ENCODE data around the gene CUL3. TPM values are rescaled to one million over a fixed set of nuclear protein-coding genes. Genes with fewer than 3 reads are reported as not detected.
"Not testable (repeated sequence)": the region's sequence is repeated elsewhere in the genome, so short reads cannot be mapped to it uniquely, and the experiment has no call there.

CUL3 gene
- total RNA-seq, 1 donor from 2014 or later, result 95.5 TPM

DNA sequence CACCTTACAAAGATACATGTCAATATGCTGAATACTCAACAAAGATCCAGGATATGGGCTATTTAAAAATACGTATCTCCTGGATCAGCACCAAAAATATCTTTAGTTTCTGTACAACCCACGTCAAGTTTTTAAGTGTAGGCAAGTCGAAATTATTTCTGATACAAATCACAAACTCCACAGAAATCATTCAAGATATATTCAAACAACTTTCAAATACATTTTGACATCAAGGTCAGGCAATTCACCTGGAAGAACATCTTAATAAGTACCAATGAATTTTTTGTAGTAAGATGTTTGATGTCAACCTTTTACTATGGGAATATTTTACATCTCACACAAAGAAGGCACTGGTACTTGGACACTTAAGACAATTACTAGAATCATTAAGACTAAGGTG, 86.2 kb downstream of the CUL3 start:
- no peaks in the 10 kb centered on the region for H4K20me1 ChIP-seq (ENCODE audit: insufficient read depth, low read length)
- Mint-ChIP-seq H3K9me3 (ENCODE audit: unreplicated experiment) (no peaks in the 10 kb centered on the region), H3K27me3 (ENCODE audit: low read depth, unreplicated experiment) (no peaks in the 10 kb centered on the region), H3K27ac (ENCODE audit: unreplicated experiment) (no peak overlapping the region), H3K36me3 (ENCODE audit: low read depth, unreplicated experiment) (peaks cover 10% of the 10 kb centered on the region), H3K4me3 (ENCODE audit: unreplicated experiment) (no peak overlapping the region), H3K4me1 (ENCODE audit: low read depth, unreplicated experiment) (no peaks in the 10 kb centered on the region)
- no peaks in the 10 kb centered on the region for H3K27me3 ChIP-seq (ENCODE audit: insufficient read depth, low read length)
- DNase-seq (ENCODE audit: low read depth) (no peak), FAIRE-seq (no peak)
- no peak overlapping the region for H3K4me3 ChIP-seq (ENCODE audit: insufficient read depth, low read depth, low read length)
- H3K4me1 ChIP-seq (ENCODE audit: insufficient read depth, low read length), result no peaks in the 10 kb centered on the region
- no peaks in the 10 kb centered on the region for H3K79me2 ChIP-seq (ENCODE audit: insufficient read depth, low read length)
- H3K9ac ChIP-seq (ENCODE audit: low read length), result no peak overlapping the region
- H2AFZ ChIP-seq (ENCODE audit: low read depth, low read length), result no peak overlapping the region
- H3K4me2 ChIP-seq (ENCODE audit: low read length), result no peak overlapping the region
- no peak overlapping the region for H3K27ac ChIP-seq (ENCODE audit: low read depth, low read length)
- TF ChIP-seq EZH2 (IDR thresholded peaks at IDR 0.05; ENCODE audit: insufficient read depth, low read length), result no peak
- TF ChIP-seq, protein P1, sequence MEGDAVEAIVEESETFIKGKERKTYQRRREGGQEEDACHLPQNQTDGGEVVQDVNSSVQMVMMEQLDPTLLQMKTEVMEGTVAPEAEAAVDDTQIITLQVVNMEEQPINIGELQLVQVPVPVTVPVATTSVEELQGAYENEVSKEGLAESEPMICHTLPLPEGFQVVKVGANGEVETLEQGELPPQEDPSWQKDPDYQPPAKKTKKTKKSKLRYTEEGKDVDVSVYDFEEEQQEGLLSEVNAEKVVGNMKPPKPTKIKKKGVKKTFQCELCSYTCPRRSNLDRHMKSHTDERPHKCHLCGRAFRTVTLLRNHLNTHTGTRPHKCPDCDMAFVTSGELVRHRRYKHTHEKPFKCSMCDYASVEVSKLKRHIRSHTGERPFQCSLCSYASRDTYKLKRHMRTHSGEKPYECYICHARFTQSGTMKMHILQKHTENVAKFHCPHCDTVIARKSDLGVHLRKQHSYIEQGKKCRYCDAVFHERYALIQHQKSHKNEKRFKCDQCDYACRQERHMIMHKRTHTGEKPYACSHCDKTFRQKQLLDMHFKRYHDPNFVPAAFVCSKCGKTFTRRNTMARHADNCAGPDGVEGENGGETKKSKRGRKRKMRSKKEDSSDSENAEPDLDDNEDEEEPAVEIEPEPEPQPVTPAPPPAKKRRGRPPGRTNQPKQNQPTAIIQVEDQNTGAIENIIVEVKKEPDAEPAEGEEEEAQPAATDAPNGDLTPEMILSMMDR (IDR thresholded peaks at IDR 0.05; ENCODE audit: insufficient read depth, low read depth, low read length), result no peak
- peaks cover 53% of the 10 kb centered on the region for H3K36me3 ChIP-seq (ENCODE audit: insufficient read depth, low read length)
- H3K9me3 ChIP-seq (ENCODE audit: insufficient read depth, low read depth, low read length), result no peaks in the 10 kb centered on the region

DNA sequence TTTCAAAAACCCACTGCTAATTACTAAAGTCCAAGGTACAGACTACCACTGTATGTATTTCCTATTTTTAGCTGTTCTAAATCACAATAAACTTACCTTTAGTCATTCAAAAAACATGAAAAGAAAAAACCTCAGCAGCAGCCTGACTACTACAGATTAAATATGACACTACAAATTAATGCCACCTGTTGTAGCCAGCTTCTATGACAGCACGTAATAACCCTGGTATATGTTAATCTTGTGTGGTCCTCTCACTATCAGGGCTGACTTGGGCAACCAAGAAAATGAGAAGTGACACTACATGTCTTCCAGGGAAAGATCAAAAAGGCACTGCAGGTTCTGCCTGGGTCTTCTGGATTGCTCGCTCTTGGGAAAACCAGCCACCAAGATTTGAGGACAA, 92.6 kb downstream of the CUL3 start:
- no peak for FAIRE-seq
- H3K9me3 ChIP-seq (ENCODE audit: insufficient read depth, low read depth, low read length), result no peaks in the 10 kb centered on the region
- H3K27ac ChIP-seq (ENCODE audit: low read depth, low read length), result no peak overlapping the region
- no peaks in the 10 kb centered on the region for H3K27me3 ChIP-seq (ENCODE audit: insufficient read depth, low read length)
- no peak overlapping the region for H3K4me2 ChIP-seq (ENCODE audit: low read length)
- peaks cover 25% of the 10 kb centered on the region for H3K36me3 ChIP-seq (ENCODE audit: insufficient read depth, low read length)
- H3K4me3 ChIP-seq (ENCODE audit: insufficient read depth, low read depth, low read length), result no peak overlapping the region
- H3K4me1 ChIP-seq (ENCODE audit: insufficient read depth, low read length), result no peaks in the 10 kb centered on the region
- H3K27me3 Mint-ChIP-seq (ENCODE audit: low read depth, unreplicated experiment), result no peaks in the 10 kb centered on the region
- no peak overlapping the region for H3K27ac Mint-ChIP-seq (ENCODE audit: unreplicated experiment)
- no peak overlapping the region for H2AFZ ChIP-seq (ENCODE audit: low read depth, low read length)
- no peaks in the 10 kb centered on the region for H3K4me1 Mint-ChIP-seq (ENCODE audit: low read depth, unreplicated experiment)
- H3K79me2 ChIP-seq (ENCODE audit: insufficient read depth, low read length), result peaks cover 38% of the 10 kb centered on the region
- peaks cover 8% of the 10 kb centered on the region for H3K9me3 Mint-ChIP-seq (ENCODE audit: unreplicated experiment)
- TF ChIP-seq, protein P1 (IDR thresholded peaks at IDR 0.05; ENCODE audit: insufficient read depth, low read depth, low read length), result no peak
- no peak for TF ChIP-seq EZH2 (IDR thresholded peaks at IDR 0.05; ENCODE audit: insufficient read depth, low read length)
- H3K9ac ChIP-seq (ENCODE audit: low read length), result no peak overlapping the region
- peaks cover 5% of the 10 kb centered on the region for H4K20me1 ChIP-seq (ENCODE audit: insufficient read depth, low read length)
- no peak for DNase-seq (ENCODE audit: low read depth)
- peaks cover 28% of the 10 kb centered on the region for H3K36me3 Mint-ChIP-seq (ENCODE audit: low read depth, unreplicated experiment)
- H3K4me3 Mint-ChIP-seq (ENCODE audit: unreplicated experiment), result no peak overlapping the region

DNA sequence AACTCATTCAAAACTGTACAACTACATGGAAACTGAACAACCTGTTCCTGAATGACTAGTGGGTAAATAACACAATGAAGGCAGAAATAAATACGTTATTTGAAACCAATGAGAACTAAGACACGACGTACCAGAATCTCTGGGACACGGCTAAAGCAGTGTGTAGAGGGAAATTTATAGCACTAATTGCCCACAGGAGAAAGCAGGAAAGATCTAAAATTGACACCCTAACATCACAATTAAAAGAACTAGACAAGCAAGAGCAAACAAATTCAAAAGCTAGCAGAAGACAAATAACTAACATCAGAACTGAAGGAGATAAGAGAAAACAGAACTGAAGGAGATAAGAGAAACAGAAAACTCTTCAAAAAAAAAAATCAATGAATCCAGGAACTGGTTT, 97.2 kb downstream of the CUL3 start:
- H3K9me3 ChIP-seq (ENCODE audit: insufficient read depth, low read depth, low read length); H3K9ac ChIP-seq (ENCODE audit: low read length); H2AFZ ChIP-seq (ENCODE audit: low read depth, low read length); FAIRE-seq; DNase-seq (ENCODE audit: low read depth); H3K36me3 ChIP-seq (ENCODE audit: insufficient read depth, low read length); H4K20me1 ChIP-seq (ENCODE audit: insufficient read depth, low read length); H3K27ac ChIP-seq (ENCODE audit: low read depth, low read length); H3K4me3 Mint-ChIP-seq (ENCODE audit: unreplicated experiment); H3K27ac Mint-ChIP-seq (ENCODE audit: unreplicated experiment); H3K27me3 ChIP-seq (ENCODE audit: insufficient read depth, low read length); H3K4me3 ChIP-seq (ENCODE audit: insufficient read depth, low read depth, low read length); H3K27me3 Mint-ChIP-seq (ENCODE audit: low read depth, unreplicated experiment); H3K4me2 ChIP-seq (ENCODE audit: low read length): not testable (repeated sequence)
- Histone ChIP-seq H3K79me2 (ENCODE audit: insufficient read depth, low read length) (peaks cover 60% of the 10 kb centered on the region), H3K4me1 (ENCODE audit: insufficient read depth, low read length) (peaks cover 16% of the 10 kb centered on the region)
- H3K36me3 Mint-ChIP-seq (ENCODE audit: low read depth, unreplicated experiment), result peaks cover 31% of the 10 kb centered on the region
- peaks cover 18% of the 10 kb centered on the region for H3K4me1 Mint-ChIP-seq (ENCODE audit: low read depth, unreplicated experiment)
- peaks cover 14% of the 10 kb centered on the region for H3K9me3 Mint-ChIP-seq (ENCODE audit: unreplicated experiment)

DNA sequence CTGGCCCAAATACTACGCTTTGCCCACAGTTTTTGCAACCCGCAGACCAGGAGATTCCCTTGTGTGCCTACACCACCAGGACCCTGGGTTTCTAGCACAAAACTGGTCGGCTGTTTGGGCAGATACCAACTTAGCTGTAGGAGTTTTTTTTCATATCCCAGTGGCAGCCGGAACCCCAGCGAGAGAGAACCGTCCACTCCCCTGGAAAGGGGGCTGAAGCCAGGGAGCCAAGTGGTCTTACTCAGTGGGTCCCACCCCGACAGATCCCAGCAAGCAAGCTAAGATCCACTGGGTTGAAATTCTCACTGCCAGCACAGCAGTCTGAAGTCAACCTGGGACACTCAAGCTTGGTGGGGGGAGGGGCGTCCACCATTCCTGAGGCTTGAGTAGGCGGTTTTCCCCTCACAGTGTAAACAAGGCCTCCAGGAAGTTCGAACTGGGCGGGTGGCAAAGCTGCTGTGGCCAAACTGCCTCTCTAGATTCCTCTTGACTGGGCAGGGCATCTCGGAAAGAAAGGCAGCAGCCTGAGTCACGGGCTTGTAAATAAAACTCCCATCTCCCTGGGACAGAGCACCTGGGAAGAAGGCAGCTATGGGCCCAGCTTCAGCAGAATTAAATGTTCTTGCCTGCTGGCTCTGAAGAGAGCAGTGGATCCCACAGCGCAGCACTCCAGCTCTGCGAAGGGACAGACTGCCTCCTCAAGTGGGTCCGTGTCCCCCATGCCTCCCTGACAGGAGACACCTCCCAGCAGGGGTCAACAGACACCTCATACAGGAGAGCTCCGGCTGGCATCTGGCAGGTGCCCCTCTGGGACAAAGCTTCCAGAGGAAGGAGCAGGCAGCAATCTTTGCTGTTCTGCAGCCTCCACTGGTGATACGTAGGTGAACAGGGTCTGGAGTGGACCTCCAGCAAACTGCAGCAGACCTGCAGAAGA, 99.8 kb downstream of the CUL3 start:
- peaks cover 16% of the 10 kb centered on the region for H3K4me1 ChIP-seq (ENCODE audit: insufficient read depth, low read length)
- H3K36me3 ChIP-seq (ENCODE audit: insufficient read depth, low read length); H3K4me3 ChIP-seq (ENCODE audit: insufficient read depth, low read depth, low read length); H4K20me1 ChIP-seq (ENCODE audit: insufficient read depth, low read length); H3K9me3 ChIP-seq (ENCODE audit: insufficient read depth, low read depth, low read length); H2AFZ ChIP-seq (ENCODE audit: low read depth, low read length); H3K27me3 Mint-ChIP-seq (ENCODE audit: low read depth, unreplicated experiment); H3K4me3 Mint-ChIP-seq (ENCODE audit: unreplicated experiment); H3K27me3 ChIP-seq (ENCODE audit: insufficient read depth, low read length): not testable (repeated sequence)
- peaks cover 18% of the 10 kb centered on the region for H3K4me1 Mint-ChIP-seq (ENCODE audit: low read depth, unreplicated experiment)
- H3K79me2 ChIP-seq (ENCODE audit: insufficient read depth, low read length), result peaks cover 50% of the 10 kb centered on the region
- DNase-seq (ENCODE audit: low read depth), result peak; percentile 95
- H3K9me3 Mint-ChIP-seq (ENCODE audit: unreplicated experiment), result peaks cover 14% of the 10 kb centered on the region
- H3K27ac ChIP-seq (ENCODE audit: low read depth, low read length), result peak overlapping the region; percentile 80
- peak overlapping the region; percentile 56 for H3K9ac ChIP-seq (ENCODE audit: low read length)
- peak; percentile 29 for FAIRE-seq
- peak overlapping the region; percentile 72 for H3K4me2 ChIP-seq (ENCODE audit: low read length)
- H3K27ac Mint-ChIP-seq (ENCODE audit: unreplicated experiment), result peak overlapping the region; percentile 93
- peaks cover 24% of the 10 kb centered on the region for H3K36me3 Mint-ChIP-seq (ENCODE audit: low read depth, unreplicated experiment)

All from astrocyte (in vitro differentiated cells and primary cell).